ACHN (cell line): ENCODE measurements around the gene RBBP4.
"Not testable (repeated sequence)": the region's sequence is repeated elsewhere in the genome, so short reads cannot be mapped to it uniquely, and the experiment has no call there.

Experiments used
- DNase-seq: peaks from one replicate; pipeline ENCODE4 v3.0.0-alpha.2; 2015
- in situ Hi-C: cut with HindIII; loops from 2 replicates; pipeline ENCODE4 v1.10.0; 2017; ENCODE audit warnings: low sequenced_read_pairs, low pct_ligation_motif_present, low pct_unique_long_range_greater_than_20kb

RBBP4 gene

GRCh38 chr1:32635508-32636277 is 15.3 kb upstream of the RBBP4 start:
- no peak for DNase-seq

GRCh38 chr1:32636914-32637645 is 13.9 kb upstream of the RBBP4 start:
- no peak for DNase-seq
- in situ Hi-C loops = no loop called here

More at GRCh38 chr1:32635508-32636277, 15.3 kb upstream of the RBBP4 start:
- in situ Hi-C loops = no loop called here

- DNase-seq = no peak
- in situ Hi-C loops = no loop called here
These were observed 11.4 kb upstream of the RBBP4 start for GRCh38 chr1:32639489-32640075.

- DNase-seq, in situ Hi-C loops: not testable (repeated sequence)
These were observed 8.6 kb upstream of the RBBP4 start for GRCh38 chr1:32642292-32642827.

GRCh38 chr1:32644426-32644825 is 6.6 kb upstream of the RBBP4 start:
- DNase-seq = no peak
- in situ Hi-C loops = no loop called here

- no peak for DNase-seq
- in situ Hi-C loops = no loop called here
These were observed 3.5 kb upstream of the RBBP4 start for GRCh38 chr1:32647308-32648134.

GRCh38 chr1:32650248-32650751 is 708 bp upstream of the RBBP4 start, which contains the start of gene ZBTB8OS:
ZBTB8OS (minus strand) TSS chr1:32650550; CDS start chr1:32650529, 21 bp downstream.
- peak; percentile 91 for DNase-seq
- in situ Hi-C loops = no loop called here

- DNase-seq = peak; percentile 51
These were observed 559 bp downstream of the RBBP4 start for GRCh38 chr1:32651461-32652073.

GRCh38 chr1:32652244-32652962 is 1.4 kb downstream of the RBBP4 start:
- in situ Hi-C loops = no loop called here
- DNase-seq = no peak

More at GRCh38 chr1:32651461-32652073, 559 bp downstream of the RBBP4 start:
- in situ Hi-C loops = no loop called here

GRCh38 chr1:32659581-32659980 is 8.6 kb downstream of the RBBP4 start:
- in situ Hi-C loops = no loop called here
- no peak for DNase-seq

- DNase-seq = no peak
- in situ Hi-C loops = no loop called here
These were observed 14.9 kb downstream of the RBBP4 start for GRCh38 chr1:32665915-32666314.

GRCh38 chr1:32666901-32667566 is 16.0 kb downstream of the RBBP4 start:
- peak; percentile 63 for DNase-seq
- in situ Hi-C loops = no loop called here

GRCh38 chr1:32668716-32669115 is 17.7 kb downstream of the RBBP4 start:
- DNase-seq, in situ Hi-C loops: not testable (repeated sequence)

GRCh38 chr1:32676945-32677344 is 25.9 kb downstream of the RBBP4 start:
- DNase-seq = no peak

GRCh38 chr1:32679993-32680392 is 29.0 kb downstream of the RBBP4 start:
- DNase-seq, in situ Hi-C loops: not testable (repeated sequence)

More at GRCh38 chr1:32676945-32677344, 25.9 kb downstream of the RBBP4 start:
- in situ Hi-C loops = no loop called here

GRCh38 chr1:32680642-32681041 is 29.6 kb downstream of the RBBP4 start:
- DNase-seq = no peak
- in situ Hi-C loops = no loop called here

- in situ Hi-C loops = no loop called here
- DNase-seq = no peak
These were observed 30.5 kb downstream of the RBBP4 start for GRCh38 chr1:32681509-32681908.
